IMR-90 (cell line): ENCODE measurements around the gene DLG4. TPM values are rescaled to one million over a fixed set of nuclear protein-coding genes. Genes with fewer than 3 reads are reported as not detected.
A peak's percentile ranks its signal among the peaks of the same experiment; 100 is the strongest.

Experiments used
- ATAC-seq: fragments of 200-7000 bp; cut with Tn5 transposase; 2 replicates; pipeline ENCODE4 v1.9.1; 2020; ENCODE audit warnings: low read depth, mild to moderate bottlenecking, moderate library complexity
- BruUV-seq: library from RNA; stranded (reverse); fragments of 400-500 nt; replicated peaks from 2 replicates; lab custom pipeline; 2021; lab: Mats Ljungman, UMichigan
- CTCF ChIA-PET: fragments of 300-600 bp; formaldehyde crosslinking; extraction: SDS; loops from one replicate; lab custom pipeline; 2021; ENCODE audit warnings: antibody characterized with exemption; lab: Yijun Ruan, JAX
- POLR2A ChIA-PET: fragments of 300-600 bp; sonication (Branson Sonifier 250); formaldehyde crosslinking; loops from one replicate; lab custom pipeline; 2022; ENCODE audit warnings: antibody characterized with exemption; ENCODE audit not compliant: unreplicated experiment; lab: Charles Lee
- DNase-seq: peaks from one replicate; pipeline ENCODE4 v3.0.0; 2013
- H2AFZ ChIP-seq: replicated peaks from 2 replicates; pipeline ENCODE3; 2013; ENCODE audit warnings: low read length, mild to moderate bottlenecking; ENCODE audit not compliant: poor library complexity
- H2AK5ac ChIP-seq: 2 replicates; pipeline ENCODE4 v1.6.1; 2013; ENCODE audit warnings: low read depth, low read length, inconsistent platforms
- H2AK9ac ChIP-seq: replicated peaks from 2 replicates; pipeline ENCODE3; 2013; ENCODE audit warnings: mild to moderate bottlenecking, low read depth, low read length, moderate library complexity; ENCODE audit not compliant: poor library complexity
- H2BK120ac ChIP-seq: 2 replicates; pipeline ENCODE4 v1.6.1; 2013; ENCODE audit warnings: low read depth, low read length, inconsistent platforms
- H2BK15ac ChIP-seq: 3 replicates; pipeline ENCODE4 v1.6.1; 2013; ENCODE audit warnings: low read depth, low read length, inconsistent platforms
- H2BK20ac ChIP-seq: 2 replicates; pipeline ENCODE4 v1.6.1; 2013; ENCODE audit warnings: low read depth, mild to moderate bottlenecking, inconsistent platforms, low read length, moderate library complexity
- H2BK5ac ChIP-seq: 2 replicates; pipeline ENCODE4 v1.6.1; 2013; ENCODE audit warnings: mild to moderate bottlenecking, low read depth, low read length, inconsistent platforms; ENCODE audit not compliant: poor library complexity, severe bottlenecking
- H3K14ac ChIP-seq: replicated peaks from 2 replicates; pipeline ENCODE4 v1.6.1; 2013; ENCODE audit warnings: low read depth, low read length, inconsistent platforms
- H3K18ac ChIP-seq: 2 replicates; pipeline ENCODE4 v1.6.1; 2013; ENCODE audit warnings: low read depth, low read length, control low read depth
- H3K23ac ChIP-seq: 2 replicates; pipeline ENCODE4 v1.6.1; 2013; ENCODE audit warnings: low read depth, low read length, inconsistent platforms
- H3K27ac ChIP-seq: 2 replicates; pipeline ENCODE4 v1.5.1; 2013; ENCODE audit warnings: mild to moderate bottlenecking, control low read depth, low read length; ENCODE audit not compliant: insufficient read depth
- H3K27me3 ChIP-seq: 2 replicates; pipeline ENCODE4 v1.6.1; 2013; ENCODE audit warnings: low read length; ENCODE audit not compliant: control insufficient read depth, insufficient read depth
- H3K36me3 ChIP-seq: 2 replicates; pipeline ENCODE4 v1.6.1; 2013; ENCODE audit warnings: low read length, mixed read lengths; ENCODE audit not compliant: control insufficient read depth, insufficient read depth
- H3K4ac ChIP-seq: 2 replicates; pipeline ENCODE4 v1.6.1; 2013; ENCODE audit warnings: low read depth, low read length, inconsistent platforms
- H3K4me1 ChIP-seq: 2 replicates; pipeline ENCODE4 v1.6.1; 2013; ENCODE audit warnings: low read length, mixed read lengths; ENCODE audit not compliant: control insufficient read depth, insufficient read depth
- H3K4me2 ChIP-seq: 2 replicates; pipeline ENCODE4 v1.6.1; 2013; ENCODE audit warnings: low read depth, mild to moderate bottlenecking, control low read depth, low read length, moderate library complexity
- H3K4me3 ChIP-seq: 2 replicates; pipeline ENCODE4 v1.5.1; 2013; ENCODE audit warnings: low read depth, mild to moderate bottlenecking, control low read depth, low read length, moderate library complexity; ENCODE audit not compliant: insufficient read depth
- H3K56ac ChIP-seq: 2 replicates; pipeline ENCODE4 v1.6.1; 2013; ENCODE audit warnings: low read length, inconsistent platforms; ENCODE audit not compliant: insufficient read depth; ENCODE audit errors: extremely low read depth
- H3K79me1 ChIP-seq, 2 experiments: 2 replicates each; pipeline ENCODE4 v1.6.1; 2013; ENCODE audit warnings: low read length in 2 of 2, inconsistent platforms in 1 of 2, low read depth in 1 of 2
- H3K9ac ChIP-seq: 2 replicates; pipeline ENCODE4 v1.6.1; 2013; ENCODE audit warnings: low read depth, low read length, control low read depth
- H3K9me1 ChIP-seq: 2 replicates; pipeline ENCODE4 v1.6.1; 2013; ENCODE audit warnings: low read length, inconsistent platforms; ENCODE audit not compliant: insufficient read depth
- H3K9me3 ChIP-seq: 2 replicates; pipeline ENCODE4 v1.6.1; 2013; ENCODE audit warnings: low read length; ENCODE audit not compliant: control insufficient read depth, insufficient read depth
- H4K20me1 ChIP-seq: 2 replicates; pipeline ENCODE4 v1.6.1; 2013; ENCODE audit warnings: low read length, inconsistent platforms; ENCODE audit not compliant: insufficient read depth
- H4K5ac ChIP-seq: 2 replicates; pipeline ENCODE4 v1.6.1; 2013; ENCODE audit warnings: mild to moderate bottlenecking, low read depth, low read length, control low read depth
- H4K8ac ChIP-seq, 2 experiments: 2 replicates each; pipeline ENCODE4 v1.6.1; 2013; ENCODE audit warnings: low read depth in 2 of 2, low read length in 2 of 2, control low read depth in 1 of 2, inconsistent platforms in 1 of 2
- H4K91ac ChIP-seq: 2 replicates; pipeline ENCODE4 v1.6.1; 2013; ENCODE audit warnings: low read depth, low read length, inconsistent platforms; ENCODE audit not compliant: insufficient read depth
- MAZ ChIP-seq: IDR thresholded peaks from 2 replicates; pipeline ENCODE4 v1.6.1; 2012; ENCODE audit warnings: low read depth, mild to moderate bottlenecking, low read length, improper control_type of control experiment, moderate library complexity, borderline replicate concordance
- WGBS, 2 experiments: methylation state at CpG; one replicate each; pipeline versions ENCODE4 v1.1.5 to v1.1.7; 2013; ENCODE audit warnings: missing lambda C conversion rate in 2 of 2; ENCODE audit not compliant: insufficient read length in 1 of 2; ENCODE audit errors: extremely low coverage in 2 of 2; 5-methylcytosine and 5-hydroxymethylcytosine counted together
- dilution Hi-C: fragments of 300-500 bp; cut with HindIII; formaldehyde crosslinking; loops from one replicate; pipeline ENCODE4 v1.14.3; 2018; ENCODE audit warnings: low sequenced_read_pairs; ENCODE audit not compliant: unreplicated experiment
- in situ Hi-C: fragments of 300-500 bp; cut with MboI; formaldehyde crosslinking; loops from 3 replicates; pipeline ENCODE4 v1.14.3; 2019; ENCODE audit warnings: low sequenced_read_pairs, inconsistent platforms, mixed read lengths
- intact Hi-C: fragments of 100-400 bp; cut with micrococcal nuclease; formaldehyde crosslinking; loops from 2 replicates; pipeline ENCODE4 v1.10.0; 2022
- polyA plus RNA-seq, 3 experiments: library from polyadenylated mRNA; depleted of rRNA; stranded (reverse); fragments of >200 nt; gene quantifications; 2 replicates each; pipeline ENCODE4 v1.2.3, GENCODE V29; 2012; ENCODE audit warnings: low replicate concordance in 1 of 3
- total RNA-seq: library from RNA; depleted of rRNA; stranded (reverse); fragments of >200 nt; gene quantifications from 2 replicates; pipeline ENCODE4 v1.2.3, GENCODE V29; 2012
- TF ChIP-seq, protein P1 (sequence below): fragments of 150-350 bp; IDR thresholded peaks from 2 replicates; pipeline ENCODE4 v1.6.1; 2017; ENCODE audit warnings: mild to moderate bottlenecking, antibody characterized with exemption, low read length, low read depth
- TF ChIP-seq, protein P2 (sequence below): conservative IDR thresholded peaks from 2 replicates; pipeline ENCODE4 v1.5.1; 2012; ENCODE audit warnings: mild to moderate bottlenecking, low read depth, low read length, improper control_type of control experiment

Gene DLG4
- total and polyA plus RNA-seq, 2 of the 4 experiments (the other 2 are of a cell fraction): 8.2 to 30.5 TPM

DNA sequence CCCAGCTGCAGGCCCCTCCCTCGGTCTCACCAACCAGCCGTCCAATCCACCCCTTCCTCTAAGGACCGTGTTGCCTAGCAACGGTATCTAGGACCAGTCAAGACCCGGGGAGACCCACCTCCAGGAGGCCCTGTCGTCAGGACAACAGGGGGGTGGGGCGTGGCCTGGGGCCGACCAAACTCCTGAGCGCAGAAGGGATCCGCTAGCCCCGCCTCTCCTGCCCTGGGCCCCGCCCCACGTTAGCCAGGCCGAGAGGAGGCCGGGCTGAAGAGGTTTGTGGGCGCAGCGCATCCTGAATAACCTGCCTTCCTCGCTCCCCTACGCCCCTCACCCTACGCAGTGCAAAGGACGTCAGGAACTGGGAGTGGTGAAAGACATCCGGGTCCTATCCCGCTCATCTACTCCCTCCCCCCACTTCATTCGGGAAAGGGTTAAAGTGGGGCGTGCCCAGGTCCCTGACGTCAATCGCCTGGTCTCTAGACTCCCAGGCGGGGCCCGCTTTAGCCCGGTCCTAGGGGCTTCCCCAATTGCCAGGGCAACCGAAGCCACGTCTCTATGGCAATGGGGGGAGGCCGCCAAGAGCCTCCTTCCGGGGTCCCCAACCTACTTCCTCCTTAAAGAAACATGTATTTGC, 14.7 kb downstream of the DLG4 start:
- Histone ChIP-seq H3K23ac (peak overlapping the region; percentile 45; the same call in 1 of the 2 replicates), H3K9me3 (no peaks in the 10 kb centered on the region), H3K18ac (peak overlapping the region; percentile 5), H3K4me1 (peaks cover 9% of the 10 kb centered on the region), H4K8ac (peak overlapping the region; percentile 62 to 75), H2BK5ac (peak overlapping the region; percentile 61), H3K4me3 (peak overlapping the region; percentile 51), H4K91ac (0 out of 2 replicates have a peak overlapping the region, but pooled peaks have one; percentile 55), H3K4me2 (peak overlapping the region; percentile 68), H2AK5ac (peak overlapping the region; percentile 77), H4K5ac (peak overlapping the region; percentile 13; the same call in 1 of the 2 replicates), H2BK20ac (no peak overlapping the region), H2AK9ac (peak overlapping the region; percentile 92), H2AFZ (peak overlapping the region; percentile 95), H2BK120ac (peak overlapping the region; percentile 55), H2BK15ac (peak overlapping the region; percentile 49; the same call in 1 of the 3 replicates), H3K9ac (peak overlapping the region; percentile 61), H3K36me3 (peaks cover 21% of the 10 kb centered on the region), H3K56ac (no peak overlapping the region), H3K9me1 (peaks cover 13% of the 10 kb centered on the region), H3K14ac (peak overlapping the region; percentile 88), H3K4ac (peak overlapping the region; percentile 91), H4K20me1 (peaks cover 38% of the 10 kb centered on the region), H3K27ac (peak overlapping the region; percentile 45), H3K27me3 (no peaks in the 10 kb centered on the region), H3K79me1 (peaks cover 13 to 68% of the 10 kb centered on the region in 2 experiments)
- dilution Hi-C loops (no loop called here), in situ Hi-C loops (no loop called here), intact Hi-C loops (no loop called here)
- WGBS, 2 experiments: 2% methylated on average over 10 of the region's 34 CpGs; no CpG with 5 or more reads in 1 of the 2 experiments
- BruUV-seq: no TSS peak
- peak; percentile 95 for ATAC-seq
- peak; percentile 85 for DNase-seq
- POLR2A ChIA-PET: no interaction called here
- TF ChIP-seq MAZ: peak; percentile 88
- TF ChIP-seq, protein P1, sequence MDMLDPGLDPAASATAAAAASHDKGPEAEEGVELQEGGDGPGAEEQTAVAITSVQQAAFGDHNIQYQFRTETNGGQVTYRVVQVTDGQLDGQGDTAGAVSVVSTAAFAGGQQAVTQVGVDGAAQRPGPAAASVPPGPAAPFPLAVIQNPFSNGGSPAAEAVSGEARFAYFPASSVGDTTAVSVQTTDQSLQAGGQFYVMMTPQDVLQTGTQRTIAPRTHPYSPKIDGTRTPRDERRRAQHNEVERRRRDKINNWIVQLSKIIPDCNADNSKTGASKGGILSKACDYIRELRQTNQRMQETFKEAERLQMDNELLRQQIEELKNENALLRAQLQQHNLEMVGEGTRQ: peak; percentile 8; the same call in 1 of the 2 replicates
- TF ChIP-seq, protein P2, sequence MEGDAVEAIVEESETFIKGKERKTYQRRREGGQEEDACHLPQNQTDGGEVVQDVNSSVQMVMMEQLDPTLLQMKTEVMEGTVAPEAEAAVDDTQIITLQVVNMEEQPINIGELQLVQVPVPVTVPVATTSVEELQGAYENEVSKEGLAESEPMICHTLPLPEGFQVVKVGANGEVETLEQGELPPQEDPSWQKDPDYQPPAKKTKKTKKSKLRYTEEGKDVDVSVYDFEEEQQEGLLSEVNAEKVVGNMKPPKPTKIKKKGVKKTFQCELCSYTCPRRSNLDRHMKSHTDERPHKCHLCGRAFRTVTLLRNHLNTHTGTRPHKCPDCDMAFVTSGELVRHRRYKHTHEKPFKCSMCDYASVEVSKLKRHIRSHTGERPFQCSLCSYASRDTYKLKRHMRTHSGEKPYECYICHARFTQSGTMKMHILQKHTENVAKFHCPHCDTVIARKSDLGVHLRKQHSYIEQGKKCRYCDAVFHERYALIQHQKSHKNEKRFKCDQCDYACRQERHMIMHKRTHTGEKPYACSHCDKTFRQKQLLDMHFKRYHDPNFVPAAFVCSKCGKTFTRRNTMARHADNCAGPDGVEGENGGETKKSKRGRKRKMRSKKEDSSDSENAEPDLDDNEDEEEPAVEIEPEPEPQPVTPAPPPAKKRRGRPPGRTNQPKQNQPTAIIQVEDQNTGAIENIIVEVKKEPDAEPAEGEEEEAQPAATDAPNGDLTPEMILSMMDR: no peak
- CTCF ChIA-PET: no interaction called here
